ENCODE measurements around the gene MAP2.

The MAP2 gene

GRCh38 chr2:209648714-209649113, 224.9 kb downstream of the MAP2 start:
- no peak for DNase-seq (ENCODE audit: low read depth in 2 of 2)

GRCh38 chr2:209653134-209653533, 229.3 kb downstream of the MAP2 start:
- DNase-seq (ENCODE audit: low read depth in 2 of 2) = no peak

- DNase-seq (ENCODE audit: low read depth in 2 of 2) = no peak
These were observed 237.5 kb downstream of the MAP2 start for GRCh38 chr2:209661286-209661894.

- no peak for DNase-seq (ENCODE audit: low read depth in 2 of 2)
These were observed 238.2 kb downstream of the MAP2 start for GRCh38 chr2:209662021-209662420.

- DNase-seq (ENCODE audit: low read depth in 2 of 2) = no peak
These were observed 239.3 kb downstream of the MAP2 start for GRCh38 chr2:209663139-209663538.

- no peak for DNase-seq (ENCODE audit: low read depth in 2 of 2)
These were observed 239.8 kb downstream of the MAP2 start for GRCh38 chr2:209663656-209664055.

GRCh38 chr2:209666296-209666695, 242.4 kb downstream of the MAP2 start:
- DNase-seq (ENCODE audit: low read depth in 2 of 2) = no peak

GRCh38 chr2:209671020-209671680, 247.3 kb downstream of the MAP2 start:
- DNase-seq (ENCODE audit: low read depth in 2 of 2) = no peak

- no peak for DNase-seq (ENCODE audit: low read depth in 2 of 2)
These were observed 250.0 kb downstream of the MAP2 start for GRCh38 chr2:209673811-209674210.

- no peak for DNase-seq (ENCODE audit: low read depth in 2 of 2)
These were observed 256.7 kb downstream of the MAP2 start for GRCh38 chr2:209680596-209680995.

GRCh38 chr2:209681201-209681735, 257.4 kb downstream of the MAP2 start:
- DNase-seq (ENCODE audit: low read depth in 2 of 2) = no peak

- DNase-seq (ENCODE audit: low read depth in 2 of 2) = no peak
These were observed 258.8 kb downstream of the MAP2 start for GRCh38 chr2:209682646-209683045.

- DNase-seq (ENCODE audit: low read depth in 2 of 2) = no peak
These were observed 261.5 kb downstream of the MAP2 start for GRCh38 chr2:209685340-209685739.

GRCh38 chr2:209685963-209686362, 262.1 kb downstream of the MAP2 start:
- no peak for DNase-seq (ENCODE audit: low read depth in 2 of 2)

GRCh38 chr2:209686448-209686847, 262.6 kb downstream of the MAP2 start:
- no peak for DNase-seq (ENCODE audit: low read depth in 2 of 2)

GRCh38 chr2:209687323-209687969, 263.6 kb downstream of the MAP2 start:
- no peak for DNase-seq (ENCODE audit: low read depth in 2 of 2)

- DNase-seq (ENCODE audit: low read depth in 2 of 2) = no peak
These were observed 264.5 kb downstream of the MAP2 start for GRCh38 chr2:209688385-209688784.

GRCh38 chr2:209690029-209690754, 266.3 kb downstream of the MAP2 start:
- no peak for DNase-seq (ENCODE audit: low read depth in 2 of 2)

- DNase-seq (ENCODE audit: low read depth in 2 of 2) = no peak
These were observed 270.9 kb downstream of the MAP2 start for GRCh38 chr2:209694748-209695147.

GRCh38 chr2:209696836-209697711, 273.2 kb downstream of the MAP2 start:
- DNase-seq (ENCODE audit: low read depth in 2 of 2) = no peak

- no peak for DNase-seq (ENCODE audit: low read depth in 2 of 2)
These were observed 278.9 kb downstream of the MAP2 start for GRCh38 chr2:209702775-209703174.

All from stimulated activated CD8-positive, alpha-beta memory T cell treated with anti-CD3 and anti-CD28 coated beads, Interleukin-15, amount 100 ng/mL, for 4 hours (primary cell).